SK-N-SH (cell line): ENCODE data around the gene SNHG17. TPM values are rescaled to one million over a fixed set of nuclear protein-coding genes. Genes with fewer than 3 reads are reported as not detected.

Experiments
- CTCF ChIA-PET: fragments of 300-600, 350-600 bp; formaldehyde crosslinking; extraction: SDS; loops from one replicate; lab custom pipeline; 2021; lab: Yijun Ruan, JAX
- POLR2A ChIA-PET: fragments of 350-600 bp; sonication (Branson Sonifier 250); formaldehyde crosslinking; extraction: SDS; loops from one replicate; lab custom pipeline; 2020; ENCODE audit warnings: antibody characterized with exemption, inconsistent platforms; lab: Yijun Ruan, JAX
- DNase-seq: peaks from one replicate; pipeline ENCODE4 v3.0.0; 2012
- H2AFZ ChIP-seq: fragments of 200-600 bp; sonication (generic); 2 replicates; pipeline ENCODE4 v1.8.1; 2016; ENCODE audit warnings: antibody characterized with exemption, mild to moderate bottlenecking, low read depth
- H3F3A ChIP-seq: fragments of 200-600 bp; sonication (generic); replicated peaks from 2 replicates; pipeline ENCODE3; 2016; ENCODE audit warnings: antibody characterized with exemption, mild to moderate bottlenecking; ENCODE audit not compliant: insufficient read depth
- H3K27ac ChIP-seq, 2 experiments: fragments of 200-500 bp in 1 of 2; fragments of 200-600 bp in 1 of 2; sonication (Bioruptor generic) in 1 of 2; sonication (generic), shearing (Covaris generic) in 1 of 2; 2 replicates each; pipeline versions ENCODE4 v1.5.1 to v1.6.1; 2014 to 2016; ENCODE audit warnings: low read depth in 2 of 2, inconsistent platforms in 1 of 2, low read length in 1 of 2, mild to moderate bottlenecking in 1 of 2, mixed read lengths in 1 of 2
- H3K27me3 ChIP-seq: fragments of 200-600 bp; sonication (generic), shearing (Covaris generic); 2 replicates; pipeline ENCODE4 v1.6.1; 2016; ENCODE audit warnings: mixed run types; ENCODE audit not compliant: insufficient read depth
- H3K36me3 ChIP-seq, 2 experiments: fragments of 200-500 bp in 1 of 2; fragments of 200-600 bp in 1 of 2; sonication (Bioruptor generic) in 1 of 2; sonication (generic) in 1 of 2; replicated peaks in 1 of 2; 2 replicates each; pipeline versions ENCODE3 to v1.5.1; 2014 to 2016; ENCODE audit warnings: low read length in 1 of 2, mild to moderate bottlenecking in 1 of 2; ENCODE audit not compliant: insufficient read depth in 2 of 2, control insufficient read depth in 1 of 2
- H3K4me1 ChIP-seq, 2 experiments: fragments of 200-500 bp in 1 of 2; fragments of 200-600 bp in 1 of 2; sonication (Bioruptor generic) in 1 of 2; sonication (generic), shearing (Covaris generic) in 1 of 2; 2 replicates each; pipeline versions ENCODE4 v1.5.1 to v1.6.1; 2014 to 2016; ENCODE audit warnings: low read depth in 1 of 2, low read length in 1 of 2, mixed run types in 1 of 2; ENCODE audit not compliant: insufficient read depth in 2 of 2, control insufficient read depth in 1 of 2
- H3K4me2 ChIP-seq: fragments of 200-600 bp; sonication (generic), shearing (Covaris generic); 2 replicates; pipeline ENCODE4 v1.6.1; 2017; ENCODE audit warnings: mixed run types
- H3K4me3 ChIP-seq, 2 experiments: fragments of 200-500 bp in 1 of 2; fragments of 200-600 bp in 1 of 2; sonication (Bioruptor generic) in 1 of 2; sonication (generic), shearing (Covaris generic) in 1 of 2; 2 replicates each; pipeline versions ENCODE4 v1.5.1 to v1.8.1; 2014 to 2016; ENCODE audit warnings: low read depth in 2 of 2, inconsistent platforms in 1 of 2, low read length in 1 of 2, mild to moderate bottlenecking in 1 of 2, mixed read lengths in 1 of 2, moderate library complexity in 1 of 2
- H3K79me2 ChIP-seq: fragments of 200-600 bp; sonication (generic); 2 replicates; pipeline ENCODE4 v1.8.1; 2017; ENCODE audit warnings: mild to moderate bottlenecking; ENCODE audit not compliant: insufficient read depth
- H3K9ac ChIP-seq: fragments of 200-600 bp; sonication (generic); 2 replicates; pipeline ENCODE4 v1.6.1; 2017; ENCODE audit warnings: mixed run types
- H3K9me2 ChIP-seq: fragments of 200-600 bp; sonication (generic); 2 replicates; pipeline ENCODE4 v1.6.1; 2017; ENCODE audit warnings: mixed run types
- H3K9me3 ChIP-seq: fragments of 200-600 bp; sonication (generic); 2 replicates; pipeline ENCODE4 v1.6.1; 2017; ENCODE audit warnings: mixed run types, mild to moderate bottlenecking, moderate library complexity
- H4K20me1 ChIP-seq: fragments of 200-600 bp; sonication (generic); 2 replicates; pipeline ENCODE4 v1.6.1; 2017; ENCODE audit warnings: mild to moderate bottlenecking, mixed run types; ENCODE audit not compliant: insufficient read depth
- EP300 ChIP-seq, 2 experiments: IDR thresholded peaks; 2 replicates each; pipeline versions ENCODE4 v1.4.0 to v1.6.1; 2012; ENCODE audit warnings: borderline replicate concordance in 1 of 2, low read depth in 1 of 2, low read length in 1 of 2
- EZH2phosphoT487 ChIP-seq: fragments of 200-600 bp; sonication (generic); IDR thresholded peaks from 2 replicates; pipeline ENCODE4 v1.6.1; 2017; ENCODE audit warnings: low read depth, mixed run types, mild to moderate bottlenecking, antibody characterized with exemption, moderate library complexity, borderline replicate concordance
- FOSL2 ChIP-seq: IDR thresholded peaks from 2 replicates; pipeline ENCODE4 v1.4.0; 2012; ENCODE audit warnings: low read depth, mild to moderate bottlenecking, moderate library complexity, borderline replicate concordance
- GATA2 ChIP-seq: sonication (generic); formaldehyde crosslinking; IDR thresholded peaks from 2 replicates; pipeline ENCODE4 v1.5.0; 2020; ENCODE audit warnings: mild to moderate bottlenecking, missing genetic modification reagents
- IRF3 ChIP-seq: fragments of 150-350 bp; IDR thresholded peaks from 2 replicates; pipeline ENCODE4 v1.6.1; 2016; ENCODE audit warnings: mild to moderate bottlenecking, low read depth, low read length
- JUND ChIP-seq: IDR thresholded peaks from 2 replicates; pipeline ENCODE4 v1.4.0; 2012
- NRF1 ChIP-seq: IDR thresholded peaks from 2 replicates; pipeline ENCODE4 v1.6.1; 2012; ENCODE audit warnings: low read depth, mild to moderate bottlenecking, low read length
- SIN3A ChIP-seq: IDR thresholded peaks from 2 replicates; pipeline ENCODE4 v1.6.1; 2012; ENCODE audit warnings: low read depth, mild to moderate bottlenecking, low read length, moderate library complexity, borderline replicate concordance
- TCF12 ChIP-seq: IDR thresholded peaks from 2 replicates; pipeline ENCODE4 v1.4.0; 2012
- USF2 ChIP-seq: fragments of 150-350 bp; IDR thresholded peaks from 2 replicates; pipeline ENCODE4 v1.6.1; 2017; ENCODE audit warnings: antibody characterized with exemption, low read length, low read depth, borderline replicate concordance
- YY1 ChIP-seq: IDR thresholded peaks from 2 replicates; pipeline ENCODE4 v1.4.0; 2012; ENCODE audit warnings: low read depth, mild to moderate bottlenecking
- WGBS: methylation state at CpG from one replicate; pipeline ENCODE4 v1.1.6; 2017; ENCODE audit warnings: low lambda C conversion rate; 5-methylcytosine and 5-hydroxymethylcytosine counted together
- polyA plus RNA-seq, 3 experiments: library from polyadenylated mRNA; depleted of rRNA; stranded (reverse); fragments of >200 nt; gene quantifications; 2 replicates each; pipeline ENCODE4 v1.2.3, GENCODE V29; 2012
- TF ChIP-seq, protein P1 (sequence below): IDR thresholded peaks from 2 replicates; pipeline ENCODE4 v1.6.1; 2012; ENCODE audit warnings: mild to moderate bottlenecking, low read depth, low read length, moderate library complexity
- TF ChIP-seq, protein P2 (sequence below): IDR thresholded peaks from 2 replicates; pipeline ENCODE4 v1.4.0; 2012; ENCODE audit warnings: low read depth, borderline replicate concordance

SNHG17 gene
- polyA plus RNA-seq, 1 of the 3 experiments (the other 2 are of a cell fraction) = 40.3 TPM

- Histone ChIP-seq H3F3A (peaks cover 4% of the 10 kb centered on the region), H3K36me3 (no peaks in the 10 kb centered on the region), H3K4me1 (peaks cover 3 to 8% of the 10 kb centered on the region in 2 experiments; a peak in 1 of 4 replicates), H3K27ac (no peak overlapping the region), H3K4me2 (no peak overlapping the region), H2AFZ (no peak overlapping the region), H3K9me2 (no peaks in the 10 kb centered on the region), H3K79me2 (no peaks in the 10 kb centered on the region), H3K9ac (no peak overlapping the region), H3K4me3 (no peak overlapping the region), H3K9me3 (no peaks in the 10 kb centered on the region), H4K20me1 (no peaks in the 10 kb centered on the region), H3K27me3 (no peaks in the 10 kb centered on the region)
- ChIA-PET CTCF (interaction anchor here (1.4 to 2.0 kb wide), 4 partner anchors 9 to 176 kb away, joined by 3 to 12 read pairs (median 5); partner anchors contain the start of gene RALGAPB), POLR2A (interaction anchor here (1.3 kb wide), 1 partner anchor 12 kb away, joined by 5 read pairs; no protein-coding TSS in a partner anchor)
- 91% methylated on average over 5 of the region's 5 CpGs for WGBS
- no peak for TF ChIP-seq EZH2phosphoT487
- no peak for TF ChIP-seq FOSL2
- no peak for TF ChIP-seq USF2
- TF ChIP-seq NRF1 = no peak
- DNase-seq = no peak
These were observed 23.2 kb upstream of the SNHG17 start for GRCh38 chr20:38458314-38458713.

DNA sequence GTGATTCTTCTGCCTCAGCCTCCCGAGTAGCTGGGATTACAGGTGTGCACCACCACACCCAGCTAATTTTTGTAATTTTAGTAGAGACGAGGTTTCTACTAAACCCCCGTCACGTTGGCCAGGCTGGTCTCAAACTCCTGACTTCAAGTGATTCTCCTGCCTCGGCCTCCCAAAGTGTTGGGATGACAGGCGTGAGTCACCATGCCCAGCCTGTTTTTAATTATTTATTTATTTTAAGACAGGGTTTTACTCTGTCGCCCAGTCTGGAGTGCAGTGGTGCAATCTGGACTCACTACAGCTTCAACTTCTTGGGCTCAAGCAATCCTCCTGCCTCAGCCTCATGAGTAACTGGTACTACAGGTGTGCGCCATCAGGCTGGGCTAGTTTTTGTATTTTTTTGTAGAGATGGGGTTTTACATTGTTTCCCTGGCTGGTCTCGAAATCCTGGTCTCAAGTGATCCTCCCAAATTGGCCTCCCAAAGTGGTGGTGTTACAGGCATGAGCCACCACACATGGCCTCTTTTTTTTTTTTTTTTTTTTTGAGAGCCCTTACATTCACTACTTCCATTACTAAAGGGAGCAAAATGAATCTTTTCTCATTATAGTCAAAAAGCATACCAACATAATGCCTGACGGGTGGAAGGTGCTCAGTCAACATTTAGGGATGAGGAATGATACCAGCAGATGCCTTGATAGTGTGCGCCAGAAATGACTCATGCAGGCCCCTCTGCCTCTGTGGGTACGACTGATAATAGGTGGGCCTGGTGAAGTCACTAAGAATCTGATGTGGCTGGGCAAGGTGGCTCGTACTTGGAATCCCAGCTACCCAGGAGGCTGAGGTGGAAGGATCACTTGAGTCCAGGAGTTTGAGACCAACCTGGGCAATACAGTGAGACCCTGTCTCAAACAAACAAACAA, 19.7 kb upstream of the SNHG17 start:
- peaks cover 16% of the 10 kb centered on the region for H3F3A ChIP-seq
- no peak overlapping the region for H3K4me3 ChIP-seq
- H2AFZ ChIP-seq = no peak overlapping the region
- H3K79me2 ChIP-seq = no peaks in the 10 kb centered on the region
- DNase-seq = no peak
- H3K9me3 ChIP-seq = no peaks in the 10 kb centered on the region
- 85% methylated on average over 13 of the region's 13 CpGs for WGBS
- H3K27ac ChIP-seq = no peak overlapping the region
- H4K20me1 ChIP-seq = no peaks in the 10 kb centered on the region
- H3K4me2 ChIP-seq = no peak overlapping the region
- CTCF ChIA-PET = interaction anchor here (2.2 to 4.8 kb wide), 2 partner anchors 8 to 20 kb away, joined by 7 to 22 read pairs; partner anchors contain the start of gene SNHG17
- H3K9me2 ChIP-seq = no peaks in the 10 kb centered on the region
- POLR2A ChIA-PET = no interaction called here
- peaks cover 2 to 8% of the 10 kb centered on the region in 2 experiments; a peak in 1 of 4 replicates for H3K4me1 ChIP-seq
- TF ChIP-seq JUND (no peak), IRF3 (no peak), EZH2phosphoT487 (no peak), EP300 (IDR thresholded peaks at IDR 0.05; ENCODE audit: borderline replicate concordance in 1 of 2, low read depth in 1 of 2, low read length in 1 of 2) (no peak), TCF12 (no peak), GATA2 (CRISPR knock-in tag) (no peak), SIN3A (no peak), FOSL2 (no peak), YY1 (no peak)
- TF ChIP-seq, protein P1, sequence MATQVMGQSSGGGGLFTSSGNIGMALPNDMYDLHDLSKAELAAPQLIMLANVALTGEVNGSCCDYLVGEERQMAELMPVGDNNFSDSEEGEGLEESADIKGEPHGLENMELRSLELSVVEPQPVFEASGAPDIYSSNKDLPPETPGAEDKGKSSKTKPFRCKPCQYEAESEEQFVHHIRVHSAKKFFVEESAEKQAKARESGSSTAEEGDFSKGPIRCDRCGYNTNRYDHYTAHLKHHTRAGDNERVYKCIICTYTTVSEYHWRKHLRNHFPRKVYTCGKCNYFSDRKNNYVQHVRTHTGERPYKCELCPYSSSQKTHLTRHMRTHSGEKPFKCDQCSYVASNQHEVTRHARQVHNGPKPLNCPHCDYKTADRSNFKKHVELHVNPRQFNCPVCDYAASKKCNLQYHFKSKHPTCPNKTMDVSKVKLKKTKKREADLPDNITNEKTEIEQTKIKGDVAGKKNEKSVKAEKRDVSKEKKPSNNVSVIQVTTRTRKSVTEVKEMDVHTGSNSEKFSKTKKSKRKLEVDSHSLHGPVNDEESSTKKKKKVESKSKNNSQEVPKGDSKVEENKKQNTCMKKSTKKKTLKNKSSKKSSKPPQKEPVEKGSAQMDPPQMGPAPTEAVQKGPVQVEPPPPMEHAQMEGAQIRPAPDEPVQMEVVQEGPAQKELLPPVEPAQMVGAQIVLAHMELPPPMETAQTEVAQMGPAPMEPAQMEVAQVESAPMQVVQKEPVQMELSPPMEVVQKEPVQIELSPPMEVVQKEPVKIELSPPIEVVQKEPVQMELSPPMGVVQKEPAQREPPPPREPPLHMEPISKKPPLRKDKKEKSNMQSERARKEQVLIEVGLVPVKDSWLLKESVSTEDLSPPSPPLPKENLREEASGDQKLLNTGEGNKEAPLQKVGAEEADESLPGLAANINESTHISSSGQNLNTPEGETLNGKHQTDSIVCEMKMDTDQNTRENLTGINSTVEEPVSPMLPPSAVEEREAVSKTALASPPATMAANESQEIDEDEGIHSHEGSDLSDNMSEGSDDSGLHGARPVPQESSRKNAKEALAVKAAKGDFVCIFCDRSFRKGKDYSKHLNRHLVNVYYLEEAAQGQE = no peak
- TF ChIP-seq, protein P2, sequence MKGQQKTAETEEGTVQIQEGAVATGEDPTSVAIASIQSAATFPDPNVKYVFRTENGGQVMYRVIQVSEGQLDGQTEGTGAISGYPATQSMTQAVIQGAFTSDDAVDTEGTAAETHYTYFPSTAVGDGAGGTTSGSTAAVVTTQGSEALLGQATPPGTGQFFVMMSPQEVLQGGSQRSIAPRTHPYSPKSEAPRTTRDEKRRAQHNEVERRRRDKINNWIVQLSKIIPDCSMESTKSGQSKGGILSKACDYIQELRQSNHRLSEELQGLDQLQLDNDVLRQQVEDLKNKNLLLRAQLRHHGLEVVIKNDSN = no peak
- H3K27me3 ChIP-seq = no peaks in the 10 kb centered on the region
- H3K36me3 ChIP-seq = peaks cover 0 to 12% of the 10 kb centered on the region in 2 experiments
- no peak overlapping the region for H3K9ac ChIP-seq
